Gastrocnemius medialis (tissue), 4 donors: ENCODE data around the gene NFKBIZ. TPM values are rescaled to one million over a fixed set of nuclear protein-coding genes. Genes with fewer than 3 reads are reported as not detected.

ENCODE experiments used
- ATAC-seq, 2 donors: fragments of 150-250 bp; one replicate each; pipeline ENCODE4 v1.9.1; 2016
- DNase-seq, 2 donors: peaks; one replicate each; pipeline ENCODE4 v3.0.0-alpha.2; 2019
- H3K27ac ChIP-seq, 4 donors: fragments of 200-600 bp; sonication (generic); 1 replicate in 1 of 4; 2 replicates in 3 of 4; pipeline ENCODE4 v1.5.1; 2016 to 2018; ENCODE audit warnings: mild to moderate bottlenecking in 2 of 4, moderate library complexity in 1 of 4
- H3K27me3 ChIP-seq, 3 donors: fragments of 200-600 bp; sonication (generic) in 2 of 3; 1 replicate in 1 of 3; 2 replicates in 2 of 3; pipeline versions ENCODE4 v1.5.1 to v1.6.0; 2016 to 2019; ENCODE audit warnings: mild to moderate bottlenecking in 1 of 3, moderate library complexity in 1 of 3
- H3K36me3 ChIP-seq, 2 donors: fragments of 200-600 bp; sonication (generic) in 1 of 2; one replicate each; pipeline ENCODE4 v1.5.1; 2017 to 2018
- H3K4me1 ChIP-seq, 2 donors: fragments of 200-600 bp; sonication (generic) in 1 of 2; one replicate each; pipeline ENCODE4 v1.5.1; 2016 to 2017; ENCODE audit warnings: mild to moderate bottlenecking in 2 of 2
- H3K4me3 ChIP-seq, 4 donors: fragments of 200-600 bp; sonication (generic) in 3 of 4; 1 replicate in 1 of 4; 2 replicates in 3 of 4; pipeline ENCODE4 v1.5.1; 2016 to 2019; ENCODE audit warnings: mild to moderate bottlenecking in 2 of 4
- H3K9me3 ChIP-seq, 3 donors: fragments of 200-600 bp; sonication (generic) in 2 of 3; 1 replicate in 1 of 3; 2 replicates in 2 of 3; pipeline ENCODE4 v1.5.1; 2016 to 2019
- CTCF ChIP-seq, 5 experiments: fragments of 450-650 bp in 3 of 5; fragments of 200-600 bp in 2 of 5; sonication (generic) in 2 of 5; IDR thresholded peaks in 4 of 5; conservative IDR thresholded peaks in 1 of 5; 1 replicate in 4 of 5; 2 replicates in 1 of 5; pipeline ENCODE4 v1.5.1; 2016 to 2019; ENCODE audit warnings: antibody characterized with exemption in 5 of 5, mild to moderate bottlenecking in 3 of 5, moderate library complexity in 3 of 5
- POLR2A ChIP-seq, 2 donors: fragments of 450-650 bp; IDR thresholded peaks; one replicate each; pipeline ENCODE4 v1.6.1; 2017; ENCODE audit warnings: antibody characterized with exemption in 2 of 2, mild to moderate bottlenecking in 2 of 2, moderate library complexity in 2 of 2
- in situ Hi-C, 4 donors: fragments of 200-750 bp; cut with MboI; loops; one replicate each; pipeline versions ENCODE4 v1.15.0 to v1.8.0; 2017; ENCODE audit warnings: low sequenced_read_pairs in 4 of 4
- intact Hi-C: fragments of 100-400 bp; cut with DNase I; formaldehyde crosslinking; loops from one replicate; pipeline ENCODE4 v1.15.1; 2023; ENCODE audit warnings: low total_unique reads
- total RNA-seq, 4 donors: library from RNA; depleted of rRNA; stranded (reverse); fragments of >200 nt; gene quantifications; one replicate each; pipeline versions ENCODE4 v1.1.0 to v1.2.3, GENCODE V29; 2016

Gene NFKBIZ
- total RNA-seq, 4 donors from 2014 or later: 9.2 to 25.9 (median 20.6) TPM

GRCh38 chr3:101849714-101850245, 466 bp downstream of the NFKBIZ start:
- in situ Hi-C loops: no loop called here

GRCh38 chr3:101850246-101851051, 1.1 kb downstream of the NFKBIZ start:
- no peak for ATAC-seq
- Histone ChIP-seq H3K4me3 (peak overlapping the region; percentile 73 to 89 (median 85)), H3K27ac (peak overlapping the region; percentile 83 to 96 (median 94)), H3K27me3 (no peaks in the 10 kb centered on the region), H3K4me1 (peaks cover 6% of the 10 kb centered on the region in 2 donors), H3K9me3 (no peaks in the 10 kb centered on the region), H3K36me3 (peaks cover 9 to 39% of the 10 kb centered on the region in 2 donors)
- DNase-seq: no peak
- peak; percentile 20 to 47 for TF ChIP-seq POLR2A (IDR thresholded peaks at IDR 0.05)
- TF ChIP-seq CTCF (IDR thresholded peaks at IDR 0.05 in 4 of 5, conservative IDR thresholded peaks at IDR 0.05 in 1 of 5): no peak
- in situ Hi-C loops (no loop called here), intact Hi-C loops (loop anchor here (2.0 kb wide), 1 partner anchor 280 kb away; no protein-coding TSS in a partner anchor)

More at GRCh38 chr3:101849714-101850245, 466 bp downstream of the NFKBIZ start:
- intact Hi-C loops: loop anchor here (2.0 to 10.0 kb wide), 5 partner anchors 23 to 281 kb away; partner anchors contain the start of genes PCNP and RPL24
- DNase-seq (peak in 1 of 2 donors; percentile 30), ATAC-seq (peak; percentile 58 to 59)
- Histone ChIP-seq H3K36me3 (peaks cover 3 to 32% of the 10 kb centered on the region in 2 donors), H3K4me1 (peaks cover 6% of the 10 kb centered on the region in 2 donors), H3K27me3 (no peaks in the 10 kb centered on the region), H3K27ac (peak overlapping the region; percentile 83 to 96 (median 94)), H3K4me3 (peak overlapping the region; percentile 73 to 89 (median 85)), H3K9me3 (no peaks in the 10 kb centered on the region)
- no peak for TF ChIP-seq CTCF (IDR thresholded peaks at IDR 0.05 in 4 of 5, conservative IDR thresholded peaks at IDR 0.05 in 1 of 5)
- peak; percentile 54 to 61 for TF ChIP-seq POLR2A (IDR thresholded peaks at IDR 0.05)

DNA sequence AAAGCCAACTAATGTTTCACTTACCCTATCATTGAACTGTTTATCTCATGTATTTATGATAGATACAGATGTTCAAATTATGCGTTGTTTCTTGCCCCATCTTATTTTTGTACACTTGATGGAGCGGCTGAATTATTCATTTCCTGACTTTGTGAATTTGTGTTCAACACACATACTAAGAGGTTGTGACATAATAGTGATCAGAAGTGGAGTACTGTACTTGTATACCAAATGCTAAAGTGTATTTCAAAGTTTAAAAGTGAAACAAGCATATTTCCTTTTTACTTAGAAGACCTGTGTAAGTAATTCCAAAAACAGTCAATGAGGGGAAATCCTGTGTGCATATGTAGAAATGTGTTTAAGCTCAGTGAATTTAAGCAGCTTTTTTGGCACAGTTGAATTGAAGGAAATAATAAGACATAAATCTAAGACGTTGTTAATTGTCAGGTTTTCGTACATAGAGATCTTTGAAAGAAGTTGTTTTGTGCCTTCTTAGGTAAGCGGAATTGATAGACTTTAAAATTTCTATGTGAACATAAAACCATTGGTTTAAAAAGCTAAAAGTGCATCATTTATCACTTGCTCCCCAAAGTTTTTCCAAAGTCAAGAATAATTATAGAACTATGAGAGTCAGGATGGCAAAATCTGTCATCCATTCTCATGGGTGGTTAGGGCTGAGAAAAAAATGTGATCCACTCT, 1.9 kb downstream of the NFKBIZ start:
- intact Hi-C loops: loop anchor here (2.0 kb wide), 1 partner anchor 280 kb away; no protein-coding TSS in a partner anchor
- Histone ChIP-seq H3K4me1 (peaks cover 6% of the 10 kb centered on the region in 2 donors), H3K9me3 (no peaks in the 10 kb centered on the region), H3K27me3 (no peaks in the 10 kb centered on the region), H3K36me3 (peaks cover 9 to 46% of the 10 kb centered on the region in 2 donors), H3K4me3 (peak overlapping the region; percentile 73 to 89 (median 85)), H3K27ac (peak overlapping the region; percentile 83 to 96 (median 94))
- in situ Hi-C loops: no loop called here
- TF ChIP-seq CTCF (IDR thresholded peaks at IDR 0.05 in 4 of 5, conservative IDR thresholded peaks at IDR 0.05 in 1 of 5) (no peak), POLR2A (IDR thresholded peaks at IDR 0.05) (peak in 1 of 2 donors; percentile 5)
- ATAC-seq (no peak), DNase-seq (no peak)

DNA sequence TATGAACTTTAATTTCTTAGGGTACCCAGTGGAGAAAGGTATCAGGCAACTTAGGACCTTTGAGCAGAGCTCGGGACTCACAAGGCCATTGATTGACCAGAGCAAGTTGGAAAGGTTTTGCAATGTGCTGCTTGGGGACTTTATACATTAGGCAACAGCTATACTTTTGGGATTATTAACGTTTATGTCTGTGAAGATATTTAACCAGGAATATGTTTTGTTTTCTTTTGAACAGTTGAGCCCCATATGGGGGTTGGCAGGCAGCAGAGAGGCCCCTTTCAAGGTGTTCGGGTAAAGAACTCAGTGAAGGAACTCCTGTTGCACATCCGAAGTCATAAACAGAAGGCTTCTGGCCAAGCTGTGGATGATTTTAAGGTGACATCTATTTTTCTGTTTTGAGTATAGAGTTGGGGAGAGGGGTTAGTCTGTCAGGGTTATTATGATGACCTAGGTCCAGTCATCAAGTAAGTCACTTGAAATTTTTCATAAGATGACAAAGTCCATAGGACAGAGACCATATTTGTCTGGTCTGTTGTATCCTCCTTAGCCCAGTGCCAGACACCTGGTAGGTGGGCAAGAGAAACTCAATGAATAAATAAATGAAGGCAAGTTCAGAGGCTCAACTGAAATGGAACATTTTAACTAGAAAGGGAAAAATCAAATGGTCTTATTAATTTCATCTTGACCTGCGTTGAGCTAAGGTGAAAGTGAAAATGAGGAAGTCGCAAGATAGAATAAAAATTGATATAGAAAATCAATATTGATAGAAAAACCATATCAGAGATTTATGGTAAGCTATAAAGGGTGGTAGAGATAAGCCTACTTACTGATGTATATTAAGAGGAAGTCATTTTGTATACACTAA, 2.8 kb downstream of the NFKBIZ start:
- Histone ChIP-seq H3K9me3 (no peaks in the 10 kb centered on the region), H3K4me3 (peak overlapping the region; percentile 73 to 89 (median 85)), H3K4me1 (peaks cover 6% of the 10 kb centered on the region in 2 donors), H3K27ac (peak overlapping the region in 3 of 4 donors; percentile 36 to 96 (median 83)), H3K36me3 (peaks cover 9 to 54% of the 10 kb centered on the region in 2 donors), H3K27me3 (no peaks in the 10 kb centered on the region)
- no peak for ATAC-seq
- DNase-seq: no peak
- intact Hi-C loops: loop anchor here (2.0 kb wide), 1 partner anchor 279 kb away; no protein-coding TSS in a partner anchor
- in situ Hi-C loops: no loop called here
- TF ChIP-seq CTCF (IDR thresholded peaks at IDR 0.05 in 4 of 5, conservative IDR thresholded peaks at IDR 0.05 in 1 of 5): no peak
